SK-N-SH (cell line): ENCODE results near the gene ARMH3.

Experiments used
- FOXM1 ChIP-seq: IDR thresholded peaks from 2 replicates; pipeline ENCODE4 v1.4.0; 2012; ENCODE audit warnings: low read depth, mild to moderate bottlenecking
- NRF1 ChIP-seq: IDR thresholded peaks from 2 replicates; pipeline ENCODE4 v1.6.1; 2012; ENCODE audit warnings: low read depth, mild to moderate bottlenecking, low read length
- RAD21 ChIP-seq: IDR thresholded peaks from 2 replicates; pipeline ENCODE4 v1.6.1; 2012; ENCODE audit warnings: mild to moderate bottlenecking, low read length
- TF ChIP-seq, protein P1 (sequence below): fragments of 200-600 bp; sonication (generic); IDR thresholded peaks from 2 replicates; pipeline ENCODE4 v1.6.1; 2017; ENCODE audit warnings: antibody characterized with exemption, mild to moderate bottlenecking, moderate library complexity

DNA sequence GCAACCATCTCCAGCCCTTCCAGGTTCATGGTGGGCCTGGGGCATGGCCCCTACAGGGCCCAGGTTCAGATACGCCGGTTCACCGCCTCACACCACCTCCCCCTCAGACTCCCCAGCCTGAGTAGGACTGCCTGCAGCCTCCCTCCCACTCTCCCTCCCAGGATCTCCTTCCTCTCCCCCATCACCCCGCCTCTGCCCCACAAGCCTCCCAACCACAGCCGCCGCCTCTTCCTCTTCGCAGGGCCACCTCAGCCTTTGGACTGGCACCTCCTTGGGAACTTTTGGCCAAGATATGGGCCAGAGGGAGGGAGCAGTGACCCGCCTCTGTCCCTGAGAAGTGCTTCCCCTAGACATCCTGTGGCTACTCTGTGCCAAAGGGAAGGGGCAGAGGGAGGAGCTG is 221.6 kb downstream of the ARMH3 start:
- TF ChIP-seq, protein P1, sequence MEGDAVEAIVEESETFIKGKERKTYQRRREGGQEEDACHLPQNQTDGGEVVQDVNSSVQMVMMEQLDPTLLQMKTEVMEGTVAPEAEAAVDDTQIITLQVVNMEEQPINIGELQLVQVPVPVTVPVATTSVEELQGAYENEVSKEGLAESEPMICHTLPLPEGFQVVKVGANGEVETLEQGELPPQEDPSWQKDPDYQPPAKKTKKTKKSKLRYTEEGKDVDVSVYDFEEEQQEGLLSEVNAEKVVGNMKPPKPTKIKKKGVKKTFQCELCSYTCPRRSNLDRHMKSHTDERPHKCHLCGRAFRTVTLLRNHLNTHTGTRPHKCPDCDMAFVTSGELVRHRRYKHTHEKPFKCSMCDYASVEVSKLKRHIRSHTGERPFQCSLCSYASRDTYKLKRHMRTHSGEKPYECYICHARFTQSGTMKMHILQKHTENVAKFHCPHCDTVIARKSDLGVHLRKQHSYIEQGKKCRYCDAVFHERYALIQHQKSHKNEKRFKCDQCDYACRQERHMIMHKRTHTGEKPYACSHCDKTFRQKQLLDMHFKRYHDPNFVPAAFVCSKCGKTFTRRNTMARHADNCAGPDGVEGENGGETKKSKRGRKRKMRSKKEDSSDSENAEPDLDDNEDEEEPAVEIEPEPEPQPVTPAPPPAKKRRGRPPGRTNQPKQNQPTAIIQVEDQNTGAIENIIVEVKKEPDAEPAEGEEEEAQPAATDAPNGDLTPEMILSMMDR: no peak
- TF ChIP-seq RAD21 (no peak), FOXM1 (no peak), NRF1 (no peak)
